ENCODE results near the gene TATDN3. TPM values are rescaled to one million over a fixed set of nuclear protein-coding genes. Genes with fewer than 3 reads are reported as not detected.

The TATDN3 gene
- total and polyA plus RNA-seq, 2 of the 8 experiments (the other 6 are each of a cell fraction or from before 2014, with no cell fraction given) = 6.9 to 19.4 TPM

- Histone ChIP-seq H3K4me1 (replicated peaks in 1 of 4; ENCODE audit: control insufficient read depth in 3 of 4, insufficient read depth in 4 of 4, low read length in 3 of 4) (peaks cover 2 to 10% (median 6%) of the 10 kb centered on the region in 4 experiments), H3K4ac (replicated peaks; ENCODE audit: insufficient read length, low read depth, low read length) (peak within 1 kb of the TSS; percentile 63), H3K27ac (ENCODE audit: low read depth, low read length) (peak within 1 kb of the TSS; percentile 62), H2BK120ac (replicated peaks; ENCODE audit: low read depth, low read length) (peak within 1 kb of the TSS; percentile 80), H3K4me3 (ENCODE audit: extremely low read depth in 1 of 4, insufficient read depth in 2 of 4, low read depth in 3 of 4, low read length in 4 of 4) (peak within 1 kb of the TSS; percentile 74 to 96 (median 86)), H2BK12ac (ENCODE audit: low read depth, low read length) (peak within 1 kb of the TSS; percentile 77), H2BK20ac (ENCODE audit: low read length) (no peak within 1 kb of the TSS; the same call in 1 of the 2 replicates), H3K4me2 (ENCODE audit: insufficient read depth in 1 of 2, low read depth in 2 of 2, low read length in 2 of 2) (peak within 1 kb of the TSS; percentile 71 to 85), H3K23me2 (ENCODE audit: low read depth, low read length) (peaks cover 7% of the 10 kb centered on the region), H2BK15ac (ENCODE audit: low read length) (0 out of 2 replicates have a peak within 1 kb of the TSS, but pooled peaks have one; percentile 48), H3K79me1 (ENCODE audit: low read depth, low read length) (peaks cover 9% of the 10 kb centered on the region; the same call in 1 of the 2 replicates), H2BK5ac (ENCODE audit: low read depth, low read length) (peak within 1 kb of the TSS; percentile 89), H3K27me3 (replicated peaks in 1 of 4; ENCODE audit: control insufficient read depth in 3 of 4, extremely low read depth in 1 of 4, insufficient read depth in 3 of 4, low read length in 3 of 4) (no peaks in the 10 kb centered on the region), H3K9ac (replicated peaks in 1 of 4; ENCODE audit: extremely low read depth in 1 of 4, low read depth in 3 of 4, low read length in 3 of 4) (peak within 1 kb of the TSS; percentile 60 to 83 (median 82)), H2AFZ (ENCODE audit: low read length) (peak within 1 kb of the TSS; percentile 69; the same call in 1 of the 2 replicates), H3K14ac (ENCODE audit: insufficient read length) (peak within 1 kb of the TSS; percentile 19), H4K20me1 (replicated peaks in 1 of 2; ENCODE audit: control insufficient read depth in 1 of 2, insufficient read depth in 2 of 2, low read length in 2 of 2) (peaks cover 6 to 20% of the 10 kb centered on the region in 2 experiments), H4K5ac (ENCODE audit: insufficient read length, low read depth, low read length) (peak within 1 kb of the TSS; percentile 78), H3K18ac (ENCODE audit: extremely low read depth, low read length) (peak within 1 kb of the TSS; percentile 80), H3K36me3 (ENCODE audit: control insufficient read depth in 2 of 4, insufficient read depth in 4 of 4, low read length in 3 of 4) (peaks cover 0 to 33% (median 6%) of the 10 kb centered on the region in 4 experiments; a peak in 5 of 8 replicates), H3K9me3 (ENCODE audit: insufficient read depth in 2 of 2, low read depth in 1 of 2, low read length in 1 of 2) (no peaks in the 10 kb centered on the region), H2AK5ac (ENCODE audit: low read depth, low read length) (no peak within 1 kb of the TSS), H3K23ac (ENCODE audit: insufficient read length) (peak within 1 kb of the TSS; percentile 19), H3K56ac (replicated peaks; ENCODE audit: insufficient read length, low read depth, low read length) (peak within 1 kb of the TSS; percentile 73), H4K8ac (ENCODE audit: extremely low read depth, insufficient read depth, low read length) (peak within 1 kb of the TSS; percentile 39), H4K91ac (replicated peaks; ENCODE audit: insufficient read length, low read length) (peak within 1 kb of the TSS; percentile 78), H3K79me2 (ENCODE audit: control insufficient read depth in 1 of 2, insufficient read depth in 2 of 2, low read length in 2 of 2) (peaks cover 38 to 60% of the 10 kb centered on the region in 2 experiments)
- FAIRE-seq = no peak
- peak; percentile 79 to 94 for DNase-seq (ENCODE audit: low read depth in 1 of 2, low spot score in 2 of 2)
- WGBS, 2 experiments (ENCODE audit: extremely low coverage in 1 of 2, insufficient coverage in 1 of 2, insufficient read length in 1 of 2, insufficient replicate concordance in 2 of 2, low coverage in 1 of 2, low lambda C conversion rate in 2 of 2, missing lambda C conversion rate in 1 of 2) = 4% methylated on average over 45 of the region's 54 CpGs; no CpG with 5 or more reads in 1 of the 2 experiments
- ChIA-PET POLR2A (ENCODE audit: partially characterized antibody) (interaction anchor here (0.6 to 8.1 kb wide), 41 partner anchors 10 to 344 kb away, joined by 3 to 67 read pairs (median 4); partner anchors contain the start of genes ATF3, NSL1, SPATA45 and TATDN3), CTCF (ENCODE audit: partially characterized antibody) (interaction anchor here (0.9 to 1.6 kb wide), 5 partner anchors 43 to 129 kb away, joined by 3 to 6 read pairs (median 3); no protein-coding TSS in a partner anchor)
- no peak for TF ChIP-seq POU5F1 (IDR thresholded peaks at IDR 0.05; ENCODE audit: low read depth, low read length)
- peak; percentile 59 for TF ChIP-seq MAX (IDR thresholded peaks at IDR 0.05)
- TF ChIP-seq CHD1 (IDR thresholded peaks at IDR 0.05; ENCODE audit: low read depth, low read length) = no peak
- TF ChIP-seq KDM4A (IDR thresholded peaks at IDR 0.05; ENCODE audit: low read depth, low read length, severe bottlenecking) = peak; percentile 79
- peak; percentile 58 for TF ChIP-seq TAF7 (optimal IDR thresholded peaks at IDR 0.05; ENCODE audit: borderline replicate concordance, low read depth, low read length)
- 0 out of 4 replicates have a peak, but pooled peaks of 1 of the 2 experiments have one; percentile 11 for TF ChIP-seq HDAC2 (IDR thresholded peaks at IDR 0.05; ENCODE audit: borderline replicate concordance in 1 of 2, low read depth in 2 of 2, low read length in 2 of 2)
- TF ChIP-seq PHF8 (conservative IDR thresholded peaks at IDR 0.05; ENCODE audit: low read depth, low read length) = peak; percentile 60; the same call in 1 of the 2 replicates
- TF ChIP-seq, protein P1, sequence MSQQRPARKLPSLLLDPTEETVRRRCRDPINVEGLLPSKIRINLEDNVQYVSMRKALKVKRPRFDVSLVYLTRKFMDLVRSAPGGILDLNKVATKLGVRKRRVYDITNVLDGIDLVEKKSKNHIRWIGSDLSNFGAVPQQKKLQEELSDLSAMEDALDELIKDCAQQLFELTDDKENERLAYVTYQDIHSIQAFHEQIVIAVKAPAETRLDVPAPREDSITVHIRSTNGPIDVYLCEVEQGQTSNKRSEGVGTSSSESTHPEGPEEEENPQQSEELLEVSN (IDR thresholded peaks at IDR 0.05) = peak; percentile 43; the same call in 1 of the 2 replicates
- TF ChIP-seq RFX5 (IDR thresholded peaks at IDR 0.05; ENCODE audit: borderline replicate concordance, low read depth, low read length) = no peak
- TF ChIP-seq TCF12 (IDR thresholded peaks at IDR 0.05; ENCODE audit: low read depth, low read length) = no peak
- TF ChIP-seq CREB1 (IDR thresholded peaks at IDR 0.05) = peak; percentile 83
Measured at GRCh38 chr1:212857992-212858460, 66.3 kb downstream of the TATDN3 start, which contains the start of gene FLVCR1. FLVCR1 (plus strand) TSS chr1:212858275; CDS start chr1:212858453, 178 bp downstream.
